ENCODE measurements around the gene TMEM242. TPM values are rescaled to one million over a fixed set of nuclear protein-coding genes. Genes with fewer than 3 reads are reported as not detected.

Gene TMEM242
- polyA plus RNA-seq, 1 of the 3 experiments (the other 2 are of a cell fraction): 7.4 TPM

DNA sequence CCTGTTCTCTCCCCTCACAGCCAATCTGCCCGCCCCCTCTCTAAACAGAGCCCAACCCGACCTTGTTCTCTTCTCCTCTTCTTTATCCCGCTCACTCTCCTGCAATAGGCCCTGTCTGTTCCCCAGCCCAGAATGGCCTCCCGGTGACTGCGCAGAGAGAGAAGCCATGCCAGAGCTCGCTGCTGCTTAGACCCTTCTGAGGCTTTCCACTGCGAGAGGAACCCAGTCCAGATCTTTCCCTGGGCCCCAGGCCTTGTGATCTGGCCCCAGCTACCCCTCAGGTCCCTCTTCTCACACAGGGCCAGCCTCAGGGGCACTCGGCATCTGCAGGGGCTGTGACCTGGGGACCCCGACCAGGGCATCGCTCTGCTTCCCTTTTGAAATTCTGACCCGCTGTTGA lies 58.1 kb downstream of the TMEM242 start:
- Histone ChIP-seq H3K9ac (no peak overlapping the region), H3F3A (replicated peaks; ENCODE audit: insufficient read depth) (no peaks in the 10 kb centered on the region), H3K9me2 (no peaks in the 10 kb centered on the region), H3K4me1 (ENCODE audit: control insufficient read depth in 1 of 2, insufficient read depth in 2 of 2, low read depth in 1 of 2, low read length in 1 of 2) (peaks cover 0 to 6% of the 10 kb centered on the region in 2 experiments; a peak in 1 of 4 replicates), H4K20me1 (ENCODE audit: insufficient read depth) (no peaks in the 10 kb centered on the region), H3K27ac (ENCODE audit: low read depth in 2 of 2, low read length in 1 of 2) (no peak overlapping the region), H3K27me3 (ENCODE audit: insufficient read depth) (no peaks in the 10 kb centered on the region), H3K9me3 (no peaks in the 10 kb centered on the region), H3K79me2 (ENCODE audit: insufficient read depth) (no peaks in the 10 kb centered on the region), H3K4me2 (no peak overlapping the region), H2AFZ (ENCODE audit: low read depth) (no peak overlapping the region), H3K4me3 (ENCODE audit: low read depth in 2 of 2, low read length in 1 of 2) (no peak overlapping the region), H3K36me3 (replicated peaks in 1 of 2; ENCODE audit: control insufficient read depth in 1 of 2, insufficient read depth in 2 of 2, low read length in 1 of 2) (no peaks in the 10 kb centered on the region)
- no peak for DNase-seq
- no peak for TF ChIP-seq POLR2AphosphoS5 (IDR thresholded peaks at IDR 0.05; ENCODE audit: low read depth, low read length)
- no peak for TF ChIP-seq FOXJ3 (CRISPR knock-in tag; IDR thresholded peaks at IDR 0.05)
- no peak for TF ChIP-seq GABPA (IDR thresholded peaks at IDR 0.05; ENCODE audit: low read depth)
- no peak for TF ChIP-seq NRF1 (IDR thresholded peaks at IDR 0.05; ENCODE audit: low read depth, low read length)
- TF ChIP-seq CHD2 (IDR thresholded peaks at IDR 0.05; ENCODE audit: low read length, partially characterized antibody): no peak
- TF ChIP-seq, protein P1, sequence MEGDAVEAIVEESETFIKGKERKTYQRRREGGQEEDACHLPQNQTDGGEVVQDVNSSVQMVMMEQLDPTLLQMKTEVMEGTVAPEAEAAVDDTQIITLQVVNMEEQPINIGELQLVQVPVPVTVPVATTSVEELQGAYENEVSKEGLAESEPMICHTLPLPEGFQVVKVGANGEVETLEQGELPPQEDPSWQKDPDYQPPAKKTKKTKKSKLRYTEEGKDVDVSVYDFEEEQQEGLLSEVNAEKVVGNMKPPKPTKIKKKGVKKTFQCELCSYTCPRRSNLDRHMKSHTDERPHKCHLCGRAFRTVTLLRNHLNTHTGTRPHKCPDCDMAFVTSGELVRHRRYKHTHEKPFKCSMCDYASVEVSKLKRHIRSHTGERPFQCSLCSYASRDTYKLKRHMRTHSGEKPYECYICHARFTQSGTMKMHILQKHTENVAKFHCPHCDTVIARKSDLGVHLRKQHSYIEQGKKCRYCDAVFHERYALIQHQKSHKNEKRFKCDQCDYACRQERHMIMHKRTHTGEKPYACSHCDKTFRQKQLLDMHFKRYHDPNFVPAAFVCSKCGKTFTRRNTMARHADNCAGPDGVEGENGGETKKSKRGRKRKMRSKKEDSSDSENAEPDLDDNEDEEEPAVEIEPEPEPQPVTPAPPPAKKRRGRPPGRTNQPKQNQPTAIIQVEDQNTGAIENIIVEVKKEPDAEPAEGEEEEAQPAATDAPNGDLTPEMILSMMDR (IDR thresholded peaks at IDR 0.05): no peak
- TF ChIP-seq ELF1 (IDR thresholded peaks at IDR 0.05): no peak
- no peak for TF ChIP-seq FOSL2 (IDR thresholded peaks at IDR 0.05; ENCODE audit: borderline replicate concordance, low read depth)
- TF ChIP-seq MXI1 (IDR thresholded peaks at IDR 0.05; ENCODE audit: low read depth, low read length): no peak
- no peak for TF ChIP-seq RFX5 (IDR thresholded peaks at IDR 0.05; ENCODE audit: low read length)
- TF ChIP-seq RXRA (IDR thresholded peaks at IDR 0.05; ENCODE audit: borderline replicate concordance, low read depth): no peak
- TF ChIP-seq YY1 (IDR thresholded peaks at IDR 0.05; ENCODE audit: low read depth): no peak
- TF ChIP-seq, protein P2, sequence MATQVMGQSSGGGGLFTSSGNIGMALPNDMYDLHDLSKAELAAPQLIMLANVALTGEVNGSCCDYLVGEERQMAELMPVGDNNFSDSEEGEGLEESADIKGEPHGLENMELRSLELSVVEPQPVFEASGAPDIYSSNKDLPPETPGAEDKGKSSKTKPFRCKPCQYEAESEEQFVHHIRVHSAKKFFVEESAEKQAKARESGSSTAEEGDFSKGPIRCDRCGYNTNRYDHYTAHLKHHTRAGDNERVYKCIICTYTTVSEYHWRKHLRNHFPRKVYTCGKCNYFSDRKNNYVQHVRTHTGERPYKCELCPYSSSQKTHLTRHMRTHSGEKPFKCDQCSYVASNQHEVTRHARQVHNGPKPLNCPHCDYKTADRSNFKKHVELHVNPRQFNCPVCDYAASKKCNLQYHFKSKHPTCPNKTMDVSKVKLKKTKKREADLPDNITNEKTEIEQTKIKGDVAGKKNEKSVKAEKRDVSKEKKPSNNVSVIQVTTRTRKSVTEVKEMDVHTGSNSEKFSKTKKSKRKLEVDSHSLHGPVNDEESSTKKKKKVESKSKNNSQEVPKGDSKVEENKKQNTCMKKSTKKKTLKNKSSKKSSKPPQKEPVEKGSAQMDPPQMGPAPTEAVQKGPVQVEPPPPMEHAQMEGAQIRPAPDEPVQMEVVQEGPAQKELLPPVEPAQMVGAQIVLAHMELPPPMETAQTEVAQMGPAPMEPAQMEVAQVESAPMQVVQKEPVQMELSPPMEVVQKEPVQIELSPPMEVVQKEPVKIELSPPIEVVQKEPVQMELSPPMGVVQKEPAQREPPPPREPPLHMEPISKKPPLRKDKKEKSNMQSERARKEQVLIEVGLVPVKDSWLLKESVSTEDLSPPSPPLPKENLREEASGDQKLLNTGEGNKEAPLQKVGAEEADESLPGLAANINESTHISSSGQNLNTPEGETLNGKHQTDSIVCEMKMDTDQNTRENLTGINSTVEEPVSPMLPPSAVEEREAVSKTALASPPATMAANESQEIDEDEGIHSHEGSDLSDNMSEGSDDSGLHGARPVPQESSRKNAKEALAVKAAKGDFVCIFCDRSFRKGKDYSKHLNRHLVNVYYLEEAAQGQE (IDR thresholded peaks at IDR 0.05; ENCODE audit: low read depth, low read length): no peak
- TF ChIP-seq PBX3 (IDR thresholded peaks at IDR 0.05): no peak
- TF ChIP-seq USF1 (IDR thresholded peaks at IDR 0.05; ENCODE audit: borderline replicate concordance, low read depth): no peak
- no peak for TF ChIP-seq MEF2A (IDR thresholded peaks at IDR 0.05; ENCODE audit: borderline replicate concordance, low read depth)
- TF ChIP-seq, protein P3, sequence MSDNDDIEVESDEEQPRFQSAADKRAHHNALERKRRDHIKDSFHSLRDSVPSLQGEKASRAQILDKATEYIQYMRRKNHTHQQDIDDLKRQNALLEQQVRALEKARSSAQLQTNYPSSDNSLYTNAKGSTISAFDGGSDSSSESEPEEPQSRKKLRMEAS (IDR thresholded peaks at IDR 0.05; ENCODE audit: low read depth): no peak
- TF ChIP-seq RCOR1 (IDR thresholded peaks at IDR 0.05; ENCODE audit: low read length): no peak
- TF ChIP-seq, protein P4, sequence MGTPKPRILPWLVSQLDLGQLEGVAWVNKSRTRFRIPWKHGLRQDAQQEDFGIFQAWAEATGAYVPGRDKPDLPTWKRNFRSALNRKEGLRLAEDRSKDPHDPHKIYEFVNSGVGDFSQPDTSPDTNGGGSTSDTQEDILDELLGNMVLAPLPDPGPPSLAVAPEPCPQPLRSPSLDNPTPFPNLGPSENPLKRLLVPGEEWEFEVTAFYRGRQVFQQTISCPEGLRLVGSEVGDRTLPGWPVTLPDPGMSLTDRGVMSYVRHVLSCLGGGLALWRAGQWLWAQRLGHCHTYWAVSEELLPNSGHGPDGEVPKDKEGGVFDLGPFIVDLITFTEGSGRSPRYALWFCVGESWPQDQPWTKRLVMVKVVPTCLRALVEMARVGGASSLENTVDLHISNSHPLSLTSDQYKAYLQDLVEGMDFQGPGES (IDR thresholded peaks at IDR 0.05; ENCODE audit: low read depth, low read length): no peak
- TF ChIP-seq TAF1 (IDR thresholded peaks at IDR 0.05; ENCODE audit: borderline replicate concordance, low read depth, low read length): no peak
- 84% methylated on average over 9 of the region's 11 CpGs for WGBS (ENCODE audit: low lambda C conversion rate)
- ChIA-PET CTCF (interaction anchor here (0.8 to 1.6 kb wide), 3 partner anchors 9 to 231 kb away, joined by 3 to 4 read pairs (median 4); no protein-coding TSS in a partner anchor), POLR2A (no interaction called here)
